ENCODE measurements around the gene ROR2. TPM values are rescaled to one million over a fixed set of nuclear protein-coding genes. Genes with fewer than 3 reads are reported as not detected.

The ROR2 gene
- total and polyA plus RNA-seq, 2 experiments from 2014 or later = 8.1 to 18.8 TPM

DNA sequence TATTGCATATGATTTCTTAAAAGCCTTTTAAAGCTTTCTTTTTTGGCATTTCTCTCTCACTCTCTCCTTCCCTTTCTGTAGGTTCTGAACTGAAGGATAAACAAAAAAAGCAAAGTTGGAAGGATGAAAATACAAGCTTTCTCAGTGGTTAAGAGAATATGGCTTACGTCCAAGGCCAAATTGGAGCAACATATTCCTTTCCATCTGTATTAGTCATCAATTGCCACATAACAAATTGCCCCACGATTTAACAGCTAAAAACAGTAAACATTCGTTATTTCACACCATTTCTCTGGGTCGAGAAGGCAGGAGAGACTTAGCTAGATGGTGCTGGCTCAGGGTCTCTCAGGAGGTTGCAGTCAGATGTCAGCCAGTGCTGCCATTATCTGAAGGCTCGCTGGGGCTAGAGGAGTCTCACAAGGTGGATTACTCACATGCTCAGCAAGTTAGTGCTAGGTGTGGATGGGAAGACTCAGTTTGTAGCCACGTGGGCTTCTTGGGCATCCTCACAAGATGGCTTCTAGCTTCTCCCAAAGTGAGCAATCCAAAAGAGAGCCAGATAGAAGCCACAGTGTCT, 2.0 kb upstream of the ROR2 start:
- Histone ChIP-seq H3K4me2 (no peak overlapping the region), H3K9me2 (ENCODE audit: insufficient read depth) (no peaks in the 10 kb centered on the region), H3K4me3 (no peak overlapping the region), H3F3A (replicated peaks; ENCODE audit: low read depth) (no peaks in the 10 kb centered on the region), H2AFZ (no peak overlapping the region), H3K27ac (ENCODE audit: low read depth) (no peak overlapping the region), H4K20me1 (replicated peaks; ENCODE audit: insufficient read depth) (0 out of 2 replicates have a peak, but pooled peaks cover 8% of the 10 kb centered on the region), H3K27me3 (ENCODE audit: insufficient read depth) (peaks cover 51% of the 10 kb centered on the region), H3K79me2 (replicated peaks; ENCODE audit: insufficient read depth) (peaks cover 12% of the 10 kb centered on the region), H3K4me1 (ENCODE audit: insufficient read depth) (peaks cover 16% of the 10 kb centered on the region; the same call in 1 of the 2 replicates), H3K36me3 (ENCODE audit: insufficient read depth) (no peaks in the 10 kb centered on the region)
- H3K27ac Mint-ChIP-seq = no peak overlapping the region
- peaks cover 37% of the 10 kb centered on the region for H3K27me3 Mint-ChIP-seq (ENCODE audit: insufficient read depth, low read depth, poor library complexity)
- DNase-seq (ENCODE audit: low spot score) = no peak
- no peak for ATAC-seq
- no peaks in the 10 kb centered on the region; the same call in 2 of the 3 replicates for H3K9me3 Mint-ChIP-seq
- H3K4me1 Mint-ChIP-seq = peaks cover 14% of the 10 kb centered on the region
- H3K4me3 Mint-ChIP-seq = no peak overlapping the region
- TF ChIP-seq CREB1 (CRISPR knock-in tag; IDR thresholded peaks at IDR 0.05; ENCODE audit: low read depth) (no peak), STAT1 (IDR thresholded peaks at IDR 0.05; ENCODE audit: unreplicated experiment) (no peak), ZNF331 (CRISPR knock-in tag; IDR thresholded peaks at IDR 0.05; ENCODE audit: low read depth) (no peak), EZH2phosphoT487 (IDR thresholded peaks at IDR 0.05; ENCODE audit: unreplicated experiment) (no peak), EZH2 (IDR thresholded peaks at IDR 0.05; ENCODE audit: low read depth, unreplicated experiment) (no peak)
- TF ChIP-seq, protein P1, sequence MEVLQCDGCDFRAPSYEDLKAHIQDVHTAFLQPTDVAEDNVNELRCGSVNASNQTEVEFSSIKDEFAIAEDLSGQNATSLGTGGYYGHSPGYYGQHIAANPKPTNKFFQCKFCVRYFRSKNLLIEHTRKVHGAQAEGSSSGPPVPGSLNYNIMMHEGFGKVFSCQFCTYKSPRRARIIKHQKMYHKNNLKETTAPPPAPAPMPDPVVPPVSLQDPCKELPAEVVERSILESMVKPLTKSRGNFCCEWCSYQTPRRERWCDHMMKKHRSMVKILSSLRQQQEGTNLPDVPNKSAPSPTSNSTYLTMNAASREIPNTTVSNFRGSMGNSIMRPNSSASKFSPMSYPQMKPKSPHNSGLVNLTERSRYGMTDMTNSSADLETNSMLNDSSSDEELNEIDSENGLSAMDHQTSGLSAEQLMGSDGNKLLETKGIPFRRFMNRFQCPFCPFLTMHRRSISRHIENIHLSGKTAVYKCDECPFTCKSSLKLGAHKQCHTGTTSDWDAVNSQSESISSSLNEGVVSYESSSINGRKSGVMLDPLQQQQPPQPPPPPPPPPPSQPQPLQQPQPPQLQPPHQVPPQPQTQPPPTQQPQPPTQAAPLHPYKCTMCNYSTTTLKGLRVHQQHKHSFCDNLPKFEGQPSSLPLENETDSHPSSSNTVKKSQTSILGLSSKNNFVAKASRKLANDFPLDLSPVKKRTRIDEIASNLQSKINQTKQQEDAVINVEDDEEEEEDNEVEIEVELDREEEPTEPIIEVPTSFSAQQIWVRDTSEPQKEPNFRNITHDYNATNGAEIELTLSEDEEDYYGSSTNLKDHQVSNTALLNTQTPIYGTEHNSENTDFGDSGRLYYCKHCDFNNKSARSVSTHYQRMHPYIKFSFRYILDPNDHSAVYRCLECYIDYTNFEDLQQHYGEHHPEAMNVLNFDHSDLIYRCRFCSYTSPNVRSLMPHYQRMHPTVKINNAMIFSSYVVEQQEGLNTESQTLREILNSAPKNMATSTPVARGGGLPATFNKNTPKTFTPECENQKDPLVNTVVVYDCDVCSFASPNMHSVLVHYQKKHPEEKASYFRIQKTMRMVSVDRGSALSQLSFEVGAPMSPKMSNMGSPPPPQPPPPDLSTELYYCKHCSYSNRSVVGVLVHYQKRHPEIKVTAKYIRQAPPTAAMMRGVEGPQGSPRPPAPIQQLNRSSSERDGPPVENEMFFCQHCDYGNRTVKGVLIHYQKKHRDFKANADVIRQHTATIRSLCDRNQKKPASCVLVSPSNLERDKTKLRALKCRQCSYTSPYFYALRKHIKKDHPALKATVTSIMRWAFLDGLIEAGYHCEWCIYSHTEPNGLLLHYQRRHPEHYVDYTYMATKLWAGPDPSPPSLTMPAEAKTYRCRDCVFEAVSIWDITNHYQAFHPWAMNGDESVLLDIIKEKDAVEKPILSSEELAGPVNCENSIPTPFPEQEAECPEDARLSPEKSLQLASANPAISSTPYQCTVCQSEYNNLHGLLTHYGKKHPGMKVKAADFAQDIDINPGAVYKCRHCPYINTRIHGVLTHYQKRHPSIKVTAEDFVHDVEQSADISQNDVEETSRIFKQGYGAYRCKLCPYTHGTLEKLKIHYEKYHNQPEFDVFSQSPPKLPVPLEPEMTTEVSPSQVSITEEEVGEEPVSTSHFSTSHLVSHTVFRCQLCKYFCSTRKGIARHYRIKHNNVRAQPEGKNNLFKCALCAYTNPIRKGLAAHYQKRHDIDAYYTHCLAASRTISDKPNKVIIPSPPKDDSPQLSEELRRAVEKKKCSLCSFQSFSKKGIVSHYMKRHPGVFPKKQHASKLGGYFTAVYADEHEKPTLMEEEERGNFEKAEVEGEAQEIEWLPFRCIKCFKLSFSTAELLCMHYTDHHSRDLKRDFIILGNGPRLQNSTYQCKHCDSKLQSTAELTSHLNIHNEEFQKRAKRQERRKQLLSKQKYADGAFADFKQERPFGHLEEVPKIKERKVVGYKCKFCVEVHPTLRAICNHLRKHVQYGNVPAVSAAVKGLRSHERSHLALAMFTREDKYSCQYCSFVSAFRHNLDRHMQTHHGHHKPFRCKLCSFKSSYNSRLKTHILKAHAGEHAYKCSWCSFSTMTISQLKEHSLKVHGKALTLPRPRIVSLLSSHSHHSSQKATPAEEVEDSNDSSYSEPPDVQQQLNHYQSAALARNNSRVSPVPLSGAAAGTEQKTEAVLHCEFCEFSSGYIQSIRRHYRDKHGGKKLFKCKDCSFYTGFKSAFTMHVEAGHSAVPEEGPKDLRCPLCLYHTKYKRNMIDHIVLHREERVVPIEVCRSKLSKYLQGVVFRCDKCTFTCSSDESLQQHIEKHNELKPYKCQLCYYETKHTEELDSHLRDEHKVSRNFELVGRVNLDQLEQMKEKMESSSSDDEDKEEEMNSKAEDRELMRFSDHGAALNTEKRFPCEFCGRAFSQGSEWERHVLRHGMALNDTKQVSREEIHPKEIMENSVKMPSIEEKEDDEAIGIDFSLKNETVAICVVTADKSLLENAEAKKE (CRISPR knock-in tag; IDR thresholded peaks at IDR 0.05) = no peak
- TF ChIP-seq, protein P2, sequence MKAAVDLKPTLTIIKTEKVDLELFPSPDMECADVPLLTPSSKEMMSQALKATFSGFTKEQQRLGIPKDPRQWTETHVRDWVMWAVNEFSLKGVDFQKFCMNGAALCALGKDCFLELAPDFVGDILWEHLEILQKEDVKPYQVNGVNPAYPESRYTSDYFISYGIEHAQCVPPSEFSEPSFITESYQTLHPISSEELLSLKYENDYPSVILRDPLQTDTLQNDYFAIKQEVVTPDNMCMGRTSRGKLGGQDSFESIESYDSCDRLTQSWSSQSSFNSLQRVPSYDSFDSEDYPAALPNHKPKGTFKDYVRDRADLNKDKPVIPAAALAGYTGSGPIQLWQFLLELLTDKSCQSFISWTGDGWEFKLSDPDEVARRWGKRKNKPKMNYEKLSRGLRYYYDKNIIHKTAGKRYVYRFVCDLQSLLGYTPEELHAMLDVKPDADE (IDR thresholded peaks at IDR 0.05) = no peak
- TF ChIP-seq, protein P3, sequence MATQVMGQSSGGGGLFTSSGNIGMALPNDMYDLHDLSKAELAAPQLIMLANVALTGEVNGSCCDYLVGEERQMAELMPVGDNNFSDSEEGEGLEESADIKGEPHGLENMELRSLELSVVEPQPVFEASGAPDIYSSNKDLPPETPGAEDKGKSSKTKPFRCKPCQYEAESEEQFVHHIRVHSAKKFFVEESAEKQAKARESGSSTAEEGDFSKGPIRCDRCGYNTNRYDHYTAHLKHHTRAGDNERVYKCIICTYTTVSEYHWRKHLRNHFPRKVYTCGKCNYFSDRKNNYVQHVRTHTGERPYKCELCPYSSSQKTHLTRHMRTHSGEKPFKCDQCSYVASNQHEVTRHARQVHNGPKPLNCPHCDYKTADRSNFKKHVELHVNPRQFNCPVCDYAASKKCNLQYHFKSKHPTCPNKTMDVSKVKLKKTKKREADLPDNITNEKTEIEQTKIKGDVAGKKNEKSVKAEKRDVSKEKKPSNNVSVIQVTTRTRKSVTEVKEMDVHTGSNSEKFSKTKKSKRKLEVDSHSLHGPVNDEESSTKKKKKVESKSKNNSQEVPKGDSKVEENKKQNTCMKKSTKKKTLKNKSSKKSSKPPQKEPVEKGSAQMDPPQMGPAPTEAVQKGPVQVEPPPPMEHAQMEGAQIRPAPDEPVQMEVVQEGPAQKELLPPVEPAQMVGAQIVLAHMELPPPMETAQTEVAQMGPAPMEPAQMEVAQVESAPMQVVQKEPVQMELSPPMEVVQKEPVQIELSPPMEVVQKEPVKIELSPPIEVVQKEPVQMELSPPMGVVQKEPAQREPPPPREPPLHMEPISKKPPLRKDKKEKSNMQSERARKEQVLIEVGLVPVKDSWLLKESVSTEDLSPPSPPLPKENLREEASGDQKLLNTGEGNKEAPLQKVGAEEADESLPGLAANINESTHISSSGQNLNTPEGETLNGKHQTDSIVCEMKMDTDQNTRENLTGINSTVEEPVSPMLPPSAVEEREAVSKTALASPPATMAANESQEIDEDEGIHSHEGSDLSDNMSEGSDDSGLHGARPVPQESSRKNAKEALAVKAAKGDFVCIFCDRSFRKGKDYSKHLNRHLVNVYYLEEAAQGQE (IDR thresholded peaks at IDR 0.05; ENCODE audit: unreplicated experiment) = no peak
- H3K36me3 Mint-ChIP-seq (ENCODE audit: low read depth) = no peaks in the 10 kb centered on the region

Data from GM23338 (cell line).